GM21717 (cell line): ENCODE results near the gene CMTM5.

Source experiments
- ATAC-seq: cut with Tn5 transposase; IDR thresholded peaks from one replicate; pipeline ENCODE4 v1.9.1; 2021; ENCODE audit warnings: mild to moderate bottlenecking, moderate library complexity; ENCODE audit not compliant: unreplicated experiment

Gene CMTM5

GRCh38 chr14:23376482-23377197 lies at the start of gene CMTM5:
Gene CMTM5, plus strand, starts transcription at chr14:23377046. Its CDS starts 206 bp downstream, at chr14:23377252.
- ATAC-seq = no peak

- ATAC-seq = no peak
Measured at GRCh38 chr14:23327947-23328744, 48.7 kb upstream of the CMTM5 start.

- ATAC-seq = no peak
Measured at GRCh38 chr14:23335623-23336022, 41.2 kb upstream of the CMTM5 start.

- ATAC-seq = no peak
Measured at GRCh38 chr14:23339506-23340268, 37.2 kb upstream of the CMTM5 start.

- no peak for ATAC-seq
Measured at GRCh38 chr14:23344481-23344880, 32.4 kb upstream of the CMTM5 start.

- no peak for ATAC-seq
Measured at GRCh38 chr14:23345987-23346692, 30.7 kb upstream of the CMTM5 start.

- no peak for ATAC-seq
Measured at GRCh38 chr14:23346693-23347405, 30.0 kb upstream of the CMTM5 start.

- ATAC-seq = no peak
Measured at GRCh38 chr14:23347406-23348296, 29.2 kb upstream of the CMTM5 start.

- no peak for ATAC-seq
Measured at GRCh38 chr14:23348297-23348655, 28.6 kb upstream of the CMTM5 start.

GRCh38 chr14:23349156-23349845 lies 27.5 kb upstream of the CMTM5 start:
- ATAC-seq = no peak

GRCh38 chr14:23351681-23352505 lies 25.0 kb upstream of the CMTM5 start:
- ATAC-seq = no peak

- no peak for ATAC-seq
Measured at GRCh38 chr14:23352506-23353432, 24.1 kb upstream of the CMTM5 start, which contains the start of gene SLC22A17. Gene SLC22A17, minus strand, starts transcription at chr14:23352887.

GRCh38 chr14:23353433-23353780 lies 23.4 kb upstream of the CMTM5 start:
- ATAC-seq = no peak

- no peak for ATAC-seq
Measured at GRCh38 chr14:23354990-23355389, 21.9 kb upstream of the CMTM5 start.

- ATAC-seq = no peak
Measured at GRCh38 chr14:23355871-23356435, 20.9 kb upstream of the CMTM5 start.

GRCh38 chr14:23356662-23357061 lies 20.2 kb upstream of the CMTM5 start:
- no peak for ATAC-seq
